Astrocyte of the hippocampus (primary cell): Measurements from ENCODE around the gene LRRK1.

Source experiments
- DNase-seq: peaks from one replicate; pipeline ENCODE4 v3.0.0; 2011; ENCODE audit warnings: low read depth, low spot score

Gene LRRK1

GRCh38 chr15:101112336-101113113 lies 193.4 kb downstream of the LRRK1 start:
- DNase-seq, result no peak

GRCh38 chr15:101113114-101114005 lies 194.2 kb downstream of the LRRK1 start:
- DNase-seq, result no peak

GRCh38 chr15:101114166-101114565 lies 195.0 kb downstream of the LRRK1 start:
- no peak for DNase-seq

GRCh38 chr15:101114610-101115009 lies 195.5 kb downstream of the LRRK1 start:
- no peak for DNase-seq

GRCh38 chr15:101115393-101115785 lies 196.2 kb downstream of the LRRK1 start:
- DNase-seq, result peak; percentile 21

- peak; percentile 38 for DNase-seq
Measured at GRCh38 chr15:101115786-101116680, 196.9 kb downstream of the LRRK1 start.

- DNase-seq, result no peak
Measured at GRCh38 chr15:101116681-101116976, 197.5 kb downstream of the LRRK1 start.

GRCh38 chr15:101118116-101118515 lies 199.0 kb downstream of the LRRK1 start:
- no peak for DNase-seq

- no peak for DNase-seq
Measured at GRCh38 chr15:101118615-101119014, 199.5 kb downstream of the LRRK1 start.

- DNase-seq, result no peak
Measured at GRCh38 chr15:101119181-101119580, 200.0 kb downstream of the LRRK1 start.
